Upper lobe of left lung (tissue), 4 donors: ENCODE results near the gene APOA1.

Source experiments
- EP300 ChIP-seq, 4 donors: sonication (generic); formaldehyde crosslinking; IDR thresholded peaks; one replicate each; pipeline ENCODE4 v1.5.1; 2017; ENCODE audit warnings: antibody characterized with exemption in 4 of 4, control low read depth in 2 of 4
- POLR2A ChIP-seq, 4 donors: fragments of 450-650 bp; IDR thresholded peaks; one replicate each; pipeline ENCODE4 v1.5.1; 2016 to 2017; ENCODE audit warnings: antibody characterized with exemption in 4 of 4, mild to moderate bottlenecking in 2 of 4
- POLR2AphosphoS5 ChIP-seq, 2 donors: sonication (generic); formaldehyde crosslinking; IDR thresholded peaks; one replicate each; pipeline ENCODE4 v1.5.1; 2017; ENCODE audit warnings: antibody characterized with exemption in 2 of 2
- TF ChIP-seq, protein P1 (sequence below), 6 experiments: fragments of 450-650 bp in 4 of 6; fragments of 200-600 bp in 2 of 6; sonication (generic) in 2 of 6; IDR thresholded peaks; one replicate each; pipeline ENCODE4 v1.5.1; 2016 to 2019; ENCODE audit warnings: antibody characterized with exemption in 6 of 6

- TF ChIP-seq POLR2A (IDR thresholded peaks at IDR 0.05) (no peak), EP300 (IDR thresholded peaks at IDR 0.05) (no peak), POLR2AphosphoS5 (IDR thresholded peaks at IDR 0.05) (peak in 1 of 2 donors; percentile 6)
- TF ChIP-seq, protein P1, sequence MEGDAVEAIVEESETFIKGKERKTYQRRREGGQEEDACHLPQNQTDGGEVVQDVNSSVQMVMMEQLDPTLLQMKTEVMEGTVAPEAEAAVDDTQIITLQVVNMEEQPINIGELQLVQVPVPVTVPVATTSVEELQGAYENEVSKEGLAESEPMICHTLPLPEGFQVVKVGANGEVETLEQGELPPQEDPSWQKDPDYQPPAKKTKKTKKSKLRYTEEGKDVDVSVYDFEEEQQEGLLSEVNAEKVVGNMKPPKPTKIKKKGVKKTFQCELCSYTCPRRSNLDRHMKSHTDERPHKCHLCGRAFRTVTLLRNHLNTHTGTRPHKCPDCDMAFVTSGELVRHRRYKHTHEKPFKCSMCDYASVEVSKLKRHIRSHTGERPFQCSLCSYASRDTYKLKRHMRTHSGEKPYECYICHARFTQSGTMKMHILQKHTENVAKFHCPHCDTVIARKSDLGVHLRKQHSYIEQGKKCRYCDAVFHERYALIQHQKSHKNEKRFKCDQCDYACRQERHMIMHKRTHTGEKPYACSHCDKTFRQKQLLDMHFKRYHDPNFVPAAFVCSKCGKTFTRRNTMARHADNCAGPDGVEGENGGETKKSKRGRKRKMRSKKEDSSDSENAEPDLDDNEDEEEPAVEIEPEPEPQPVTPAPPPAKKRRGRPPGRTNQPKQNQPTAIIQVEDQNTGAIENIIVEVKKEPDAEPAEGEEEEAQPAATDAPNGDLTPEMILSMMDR (IDR thresholded peaks at IDR 0.05), result no peak
Observed at GRCh38 chr11:116842909-116843308, 5.5 kb upstream of the APOA1 start.
